H54 (cell line): ENCODE data around the gene HM13.
"Not testable (repeated sequence)": the region's sequence is repeated elsewhere in the genome, so short reads cannot be mapped to it uniquely, and the experiment has no call there.

Experiments
- DNase-seq: peaks from one replicate; pipeline ENCODE4 v3.0.0; 2011; ENCODE audit warnings: low spot score, mixed read lengths; ENCODE audit not compliant: insufficient read length
- FAIRE-seq: peaks from 3 replicates; lab custom pipeline; 2011; peaks lifted over from hg19 to GRCh38; lab: Jason Lieb, UNC
- POLR2A ChIP-seq: IDR thresholded peaks from 2 replicates; pipeline ENCODE4 v1.6.1; 2011; ENCODE audit warnings: low read depth, mild to moderate bottlenecking, low read length

Gene HM13

DNA sequence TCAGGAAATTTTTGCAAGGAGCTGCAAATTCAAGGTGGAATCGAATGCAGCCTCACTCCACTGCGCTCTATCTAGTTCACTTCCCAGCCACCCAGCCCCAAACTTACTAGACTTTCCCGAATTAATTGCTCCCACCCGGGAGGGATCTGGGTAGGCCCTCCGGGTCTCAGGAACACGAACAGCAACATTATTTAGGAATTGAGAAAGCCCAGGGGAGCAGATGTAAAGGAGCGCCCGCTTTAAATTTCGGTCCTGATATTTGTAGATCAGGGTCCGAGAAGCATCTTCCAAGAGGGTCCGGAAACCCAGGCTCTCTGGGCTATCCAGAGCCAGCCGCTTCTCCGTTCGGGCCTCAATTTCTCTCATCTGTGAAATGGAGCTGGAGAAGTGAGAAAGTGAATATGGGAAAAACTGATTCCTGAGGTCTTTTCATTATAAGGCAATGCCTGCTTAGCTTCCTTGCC, 90.4 kb downstream of the HM13 start:
- DNase-seq (no peak), FAIRE-seq (no peak)
- TF ChIP-seq POLR2A: no peak

DNA sequence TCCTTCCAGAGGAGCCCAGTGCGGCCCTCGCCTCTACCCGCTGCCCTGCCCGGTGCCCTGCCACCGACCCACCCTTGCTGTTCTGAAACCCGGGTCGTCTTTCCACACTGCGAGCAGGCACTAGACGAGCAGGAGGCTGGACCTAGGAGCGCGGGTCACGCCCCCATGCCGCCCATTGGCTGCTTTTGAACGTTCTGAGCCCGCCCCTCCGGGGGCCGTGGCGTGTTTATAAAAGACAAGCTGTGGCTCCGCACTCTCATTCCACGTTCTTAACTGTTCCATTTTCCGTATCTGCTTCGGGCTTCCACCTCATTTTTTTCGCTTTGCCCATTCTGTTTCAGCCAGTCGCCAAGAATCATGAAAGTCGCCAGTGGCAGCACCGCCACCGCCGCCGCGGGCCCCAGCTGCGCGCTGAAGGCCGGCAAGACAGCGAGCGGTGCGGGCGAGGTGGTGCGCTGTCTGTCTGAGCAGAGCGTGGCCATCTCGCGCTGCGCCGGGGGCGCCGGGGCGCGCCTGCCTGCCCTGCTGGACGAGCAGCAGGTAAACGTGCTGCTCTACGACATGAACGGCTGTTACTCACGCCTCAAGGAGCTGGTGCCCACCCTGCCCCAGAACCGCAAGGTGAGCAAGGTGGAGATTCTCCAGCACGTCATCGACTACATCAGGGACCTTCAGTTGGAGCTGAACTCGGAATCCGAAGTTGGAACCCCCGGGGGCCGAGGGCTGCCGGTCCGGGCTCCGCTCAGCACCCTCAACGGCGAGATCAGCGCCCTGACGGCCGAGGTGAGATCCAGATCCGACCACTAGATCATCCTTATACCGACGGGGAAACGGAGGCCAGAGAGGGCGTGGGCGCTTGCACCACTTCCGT, 91.0 kb downstream of the HM13 start, which contains the start of gene ID1:
TSS of gene ID1 (plus strand) at position 259 of the 871 bp plus-strand sequence. CDS start at position 358, 99 bp downstream.
- FAIRE-seq (no peak), DNase-seq (peak; percentile 82)
- TF ChIP-seq POLR2A: peak; percentile 90

DNA sequence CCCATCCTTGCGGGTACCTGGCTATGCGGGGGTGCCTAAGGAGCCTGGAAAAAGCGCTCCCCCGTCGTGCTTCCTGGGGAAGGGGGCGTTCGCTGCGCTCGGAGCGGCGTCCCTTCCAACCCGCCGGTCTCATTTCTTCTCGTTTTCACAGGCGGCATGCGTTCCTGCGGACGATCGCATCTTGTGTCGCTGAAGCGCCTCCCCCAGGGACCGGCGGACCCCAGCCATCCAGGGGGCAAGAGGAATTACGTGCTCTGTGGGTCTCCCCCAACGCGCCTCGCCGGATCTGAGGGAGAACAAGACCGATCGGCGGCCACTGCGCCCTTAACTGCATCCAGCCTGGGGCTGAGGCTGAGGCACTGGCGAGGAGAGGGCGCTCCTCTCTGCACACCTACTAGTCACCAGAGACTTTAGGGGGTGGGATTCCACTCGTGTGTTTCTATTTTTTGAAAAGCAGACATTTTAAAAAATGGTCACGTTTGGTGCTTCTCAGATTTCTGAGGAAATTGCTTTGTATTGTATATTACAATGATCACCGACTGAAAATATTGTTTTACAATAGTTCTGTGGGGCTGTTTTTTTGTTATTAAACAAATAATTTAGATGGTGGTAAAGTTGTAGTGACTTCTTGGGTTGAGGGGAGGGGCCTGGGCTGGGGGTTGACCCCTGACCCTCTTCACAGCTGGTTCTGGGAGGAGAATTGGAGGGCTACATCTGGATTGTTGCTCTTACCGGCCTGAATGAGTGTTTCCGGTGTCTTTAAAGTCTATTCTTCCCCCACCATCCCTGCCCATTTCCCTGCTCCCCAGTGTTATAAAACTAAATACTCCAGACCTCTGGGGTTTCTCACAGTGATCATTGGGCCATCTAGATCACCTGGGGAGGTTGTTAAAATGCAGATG, 91.9 kb downstream of the HM13 start:
- DNase-seq (no peak), FAIRE-seq (no peak)
- TF ChIP-seq POLR2A: no peak; the same call in none of the 2 replicates

DNA sequence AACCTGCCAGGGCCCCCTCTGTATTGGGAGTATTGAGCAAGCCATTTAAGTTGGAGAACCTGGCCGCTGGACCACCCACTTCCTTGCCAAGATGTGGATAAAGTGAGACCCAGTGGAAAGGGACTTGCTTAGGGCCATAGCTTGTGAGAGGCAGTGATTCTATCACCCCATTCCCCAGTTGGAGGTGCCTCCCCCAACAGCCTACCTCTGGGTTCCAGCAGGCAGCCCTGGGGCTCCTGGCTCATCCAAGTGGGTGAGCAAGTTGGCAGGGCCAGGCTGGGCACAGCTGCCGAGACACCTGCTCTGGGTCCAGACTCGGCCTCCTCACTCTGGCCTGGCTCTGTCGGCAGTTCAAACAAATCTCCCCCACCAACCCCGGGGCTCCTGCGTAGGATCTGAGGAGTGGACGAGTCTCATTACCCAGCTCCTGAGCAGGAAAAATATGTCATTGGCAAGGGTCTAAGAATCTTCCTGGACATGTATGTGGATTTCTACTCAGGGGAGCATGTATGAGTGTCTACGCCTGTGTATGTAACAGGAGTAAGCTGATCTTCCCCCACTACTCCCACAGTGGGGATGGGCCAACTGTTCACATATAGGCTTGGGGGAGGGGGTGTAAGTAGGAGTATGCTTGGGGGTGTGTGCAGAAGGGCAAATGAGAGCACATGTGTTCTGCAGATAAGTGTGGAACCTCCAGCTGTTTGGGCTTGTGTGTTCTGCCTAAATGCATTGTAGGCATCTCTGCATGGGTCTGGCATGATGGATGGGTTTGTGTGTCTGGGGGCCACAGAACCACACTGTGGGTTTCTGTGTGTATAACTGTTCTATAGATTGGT, 92.8 kb downstream of the HM13 start:
- peak; percentile 86 for TF ChIP-seq POLR2A
- DNase-seq (peak; percentile 60), FAIRE-seq (no peak)

DNA sequence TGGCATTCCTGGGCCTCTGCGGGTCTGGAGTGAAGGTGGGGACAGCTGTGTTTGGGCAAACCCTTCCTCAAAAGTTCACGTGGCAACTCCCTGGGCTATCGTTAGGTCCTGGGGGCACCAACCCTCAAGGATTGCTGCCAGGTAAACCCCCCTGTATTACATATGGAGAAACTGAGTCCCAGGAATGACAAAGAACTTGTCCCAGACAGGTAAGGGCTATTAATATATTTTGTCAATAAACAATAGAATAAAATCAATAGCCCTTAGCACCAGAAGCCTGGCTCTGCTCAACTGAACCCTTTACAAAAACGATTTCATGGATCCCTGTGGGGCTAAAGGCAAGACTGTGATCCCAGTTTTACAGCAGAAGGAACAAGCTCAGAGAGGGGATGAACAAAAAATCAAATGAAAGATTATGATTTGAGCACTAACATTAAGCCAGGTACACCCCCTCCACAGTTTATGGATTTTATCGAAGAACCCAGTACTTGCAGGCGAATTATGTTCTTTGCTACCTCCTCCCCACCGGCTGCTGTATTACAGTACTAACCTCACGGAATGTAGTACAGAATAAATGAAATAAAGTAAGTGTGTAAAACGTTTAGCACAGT, 93.5 kb downstream of the HM13 start:
- DNase-seq: no peak
- TF ChIP-seq POLR2A: no peak
- FAIRE-seq: no peak

DNA sequence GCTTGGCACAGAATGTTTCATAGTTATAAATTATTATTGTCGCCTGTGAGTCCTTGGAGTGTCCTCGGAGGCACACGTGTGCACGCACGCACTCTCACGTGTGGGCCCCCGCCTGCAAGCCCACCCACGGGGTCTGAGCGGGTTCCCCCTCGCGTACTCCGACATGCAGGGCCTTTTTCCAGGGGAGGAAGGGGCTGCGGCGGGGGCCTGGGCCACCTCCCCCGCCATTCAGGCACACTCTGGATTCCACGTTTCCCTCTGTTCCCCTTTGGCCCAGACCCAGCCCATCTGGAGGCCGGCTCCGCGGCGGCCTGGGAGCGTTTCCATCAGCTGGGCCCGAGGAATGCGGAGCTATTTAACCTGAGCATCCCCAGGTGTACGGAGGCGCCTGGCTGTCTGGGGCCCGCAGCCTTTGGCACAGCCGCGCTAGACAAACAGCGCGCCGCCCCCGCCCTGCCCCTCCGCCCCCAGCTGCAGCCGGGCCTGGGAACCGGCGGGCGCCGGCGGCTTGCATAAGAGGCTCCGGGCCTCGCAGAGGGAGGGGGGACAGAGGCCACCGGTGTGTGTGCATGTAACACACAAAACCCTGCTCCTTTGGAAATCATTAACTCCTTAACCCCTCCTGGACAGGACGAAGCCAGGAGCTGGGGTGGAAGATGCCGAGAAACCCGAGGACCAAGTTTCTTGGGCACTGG, 94.2 kb downstream of the HM13 start:
- no peak for TF ChIP-seq POLR2A
- DNase-seq: no peak
- FAIRE-seq: no peak

DNA sequence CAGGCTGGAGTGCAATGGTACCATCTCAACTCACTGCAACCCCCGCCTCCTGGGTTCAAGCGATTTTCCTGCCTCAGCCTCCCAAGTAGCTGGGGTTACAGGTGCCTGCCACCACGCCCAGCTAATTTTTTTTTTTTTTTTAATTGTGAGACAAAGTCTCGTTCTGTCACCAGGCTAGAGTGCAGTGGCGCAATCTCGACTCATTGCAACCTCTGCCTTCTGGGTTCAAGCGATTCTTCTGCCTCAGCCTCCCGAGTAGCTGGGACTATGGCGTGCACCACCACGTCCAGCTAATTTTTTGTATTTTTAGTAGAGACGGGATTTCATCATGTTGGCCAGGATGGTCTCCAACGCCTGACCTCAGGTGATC, 98.0 kb downstream of the HM13 start:
- FAIRE-seq, DNase-seq: not testable (repeated sequence)

DNA sequence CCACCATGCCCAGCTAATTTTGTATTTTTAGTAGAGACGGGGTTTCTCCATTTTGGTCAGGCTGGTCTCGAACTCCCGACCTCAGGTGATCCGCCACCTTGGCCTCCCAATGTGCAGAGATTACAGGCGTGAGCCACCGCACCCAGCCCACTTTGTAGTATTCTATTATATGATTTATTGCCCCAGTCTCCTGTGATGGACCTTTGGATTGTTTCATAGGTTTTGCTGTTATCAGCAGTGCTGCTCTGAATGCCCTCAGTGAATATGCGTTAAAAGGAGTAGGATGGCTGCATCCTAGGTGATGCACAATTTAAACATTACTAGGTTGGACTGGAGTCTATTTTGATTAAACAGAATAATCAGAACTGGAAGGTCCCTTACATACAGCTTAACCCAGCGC, 101.2 kb downstream of the HM13 start:
- no peak for DNase-seq
- TF ChIP-seq POLR2A: no peak
- no peak for FAIRE-seq

DNA sequence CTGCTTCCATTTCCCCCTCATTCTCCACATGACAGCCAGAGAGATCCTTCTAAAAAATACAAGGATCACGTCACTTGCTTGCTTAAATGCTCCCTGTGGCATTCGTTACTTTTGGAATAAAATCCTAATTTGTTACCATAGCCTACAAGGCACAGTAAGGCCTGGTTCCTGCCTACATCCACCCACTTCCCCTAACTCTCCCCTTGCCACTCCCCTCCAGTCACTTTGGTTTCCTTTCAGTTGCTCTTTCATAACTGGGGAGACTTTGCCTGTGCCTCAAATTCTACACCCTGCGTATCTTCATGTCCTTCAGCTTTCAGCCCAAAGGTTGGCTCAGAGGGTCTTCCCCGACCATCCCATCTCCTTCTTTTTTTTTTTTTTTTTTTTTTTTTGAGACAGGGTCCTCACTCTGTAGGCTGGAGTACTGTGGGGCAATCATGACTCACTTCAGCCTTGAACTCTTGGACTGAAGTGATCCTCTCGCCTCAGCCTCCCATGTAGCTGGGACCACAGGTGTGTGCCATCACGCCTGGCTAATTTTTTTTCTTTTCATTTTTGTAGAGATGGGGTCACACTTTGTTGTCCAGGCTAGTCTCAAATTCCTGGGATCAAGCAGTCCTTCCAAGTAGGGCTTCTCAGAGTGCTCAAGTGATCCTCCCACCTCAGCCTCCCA, 103.3 kb downstream of the HM13 start:
- no peak for FAIRE-seq
- TF ChIP-seq POLR2A: no peak
- no peak for DNase-seq
